Measurements from ENCODE around the gene MX1.

MX1 gene

DNA sequence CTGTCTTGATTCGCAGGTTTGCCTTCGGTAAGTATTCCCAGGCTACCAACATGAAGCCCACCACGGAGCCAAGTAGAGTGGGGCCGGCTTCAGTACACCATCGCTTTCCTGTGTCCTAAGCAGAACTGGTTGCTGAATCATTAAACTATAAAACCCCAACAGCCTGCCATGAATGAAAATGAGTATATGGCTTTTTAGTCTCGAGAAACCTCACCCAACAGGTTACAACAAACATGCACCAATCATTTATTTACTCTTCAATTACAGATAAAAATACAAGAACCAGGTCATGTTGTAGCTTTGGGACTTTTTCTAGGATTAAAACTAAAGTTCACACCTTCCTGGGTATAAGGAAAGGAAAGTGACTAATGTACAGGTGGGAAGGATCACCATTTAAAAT, 74.3 kb downstream of the MX1 start:
- no peak for DNase-seq

DNA sequence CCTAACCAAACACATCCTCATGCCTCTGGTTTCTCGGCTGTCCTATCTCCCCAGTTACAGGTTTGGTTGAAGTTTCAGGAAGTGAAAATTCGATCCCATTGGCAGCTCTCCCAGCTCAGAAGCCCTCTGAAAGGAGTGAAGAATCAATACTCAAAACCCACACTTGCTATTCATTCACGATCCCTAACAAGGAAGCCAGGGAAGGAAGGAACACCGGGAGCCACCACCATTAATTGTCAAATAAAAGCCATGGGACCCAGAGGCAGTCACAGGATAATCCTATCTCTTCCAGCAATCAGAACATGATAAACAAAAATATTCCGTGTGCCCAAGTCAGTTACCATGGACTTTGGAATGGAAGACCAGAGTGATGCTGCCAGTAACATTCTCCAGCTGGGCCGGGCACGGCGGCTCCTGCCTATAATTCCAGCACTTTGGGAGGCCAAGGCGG, 74.9 kb downstream of the MX1 start:
- DNase-seq: no peak

- DNase-seq: no peak
Observed at GRCh38 chr21:41501919-41502318, 75.9 kb downstream of the MX1 start.

DNA sequence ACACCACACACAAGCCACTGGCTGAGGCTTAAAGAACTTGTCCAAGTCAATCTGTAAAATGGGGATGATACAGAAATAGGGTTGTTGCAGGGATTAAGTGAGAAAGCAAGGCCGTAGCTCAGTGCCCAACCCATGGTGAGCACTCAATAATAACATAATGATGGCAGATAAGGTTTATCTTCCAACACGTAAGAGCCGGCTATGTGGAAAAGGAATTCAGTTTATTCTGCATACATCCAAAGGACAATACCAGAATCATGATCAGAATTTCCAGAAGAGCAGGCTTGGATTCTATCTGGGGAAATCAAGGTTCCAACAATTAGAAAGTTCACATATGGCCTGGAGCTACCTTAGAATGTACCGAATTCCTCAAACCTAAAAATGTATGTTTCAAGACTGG, 77.3 kb downstream of the MX1 start:
- no peak for DNase-seq

GRCh38 chr21:41504030-41504429, 78.0 kb downstream of the MX1 start:
- no peak for DNase-seq

GRCh38 chr21:41506005-41506594, 80.1 kb downstream of the MX1 start:
- no peak for DNase-seq

DNA sequence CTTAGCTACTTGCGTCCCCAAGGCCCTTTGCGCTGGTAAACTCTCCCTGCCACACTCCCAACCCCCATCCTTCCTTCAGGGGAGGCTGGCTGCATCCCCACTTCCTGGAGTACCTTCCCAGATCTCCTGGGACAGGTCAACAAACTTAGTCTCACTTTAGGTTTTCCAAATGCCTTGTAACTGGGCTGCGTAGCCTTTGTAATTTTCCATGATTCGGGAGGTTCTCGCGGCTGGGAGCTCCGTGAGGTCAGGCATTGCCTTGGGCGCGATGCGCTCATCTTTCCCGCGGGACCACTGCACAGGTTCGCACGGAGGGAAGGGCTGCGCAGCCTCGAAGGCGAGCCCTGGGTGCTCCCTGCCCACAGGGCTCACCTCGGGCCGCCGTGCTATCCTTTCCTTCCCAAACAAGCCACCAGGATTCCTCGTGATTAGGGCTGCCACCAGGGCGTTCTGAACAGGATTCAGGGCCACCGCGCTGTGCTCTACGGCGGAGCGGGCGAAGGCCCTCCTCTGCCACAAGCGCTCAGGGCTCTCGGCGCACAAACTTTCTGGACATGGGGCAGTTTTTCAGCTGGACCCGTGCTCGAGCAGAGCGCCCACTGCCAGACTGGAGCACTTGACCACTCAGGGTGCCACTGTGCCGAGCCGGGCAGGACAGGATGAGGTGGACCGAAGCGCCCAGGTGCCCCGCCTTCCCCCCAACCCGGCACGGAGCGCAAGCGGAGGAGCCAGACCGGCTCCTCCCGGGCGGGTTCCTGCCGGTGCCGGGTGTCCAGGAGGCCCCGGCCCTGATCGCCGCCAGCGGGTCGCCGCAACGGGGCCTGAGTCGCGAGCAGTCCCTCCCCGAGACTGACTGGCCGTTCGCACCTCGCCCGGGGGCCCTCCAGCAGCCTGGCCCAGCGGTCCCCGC, 80.8 kb downstream of the MX1 start:
- no peak for DNase-seq

DNA sequence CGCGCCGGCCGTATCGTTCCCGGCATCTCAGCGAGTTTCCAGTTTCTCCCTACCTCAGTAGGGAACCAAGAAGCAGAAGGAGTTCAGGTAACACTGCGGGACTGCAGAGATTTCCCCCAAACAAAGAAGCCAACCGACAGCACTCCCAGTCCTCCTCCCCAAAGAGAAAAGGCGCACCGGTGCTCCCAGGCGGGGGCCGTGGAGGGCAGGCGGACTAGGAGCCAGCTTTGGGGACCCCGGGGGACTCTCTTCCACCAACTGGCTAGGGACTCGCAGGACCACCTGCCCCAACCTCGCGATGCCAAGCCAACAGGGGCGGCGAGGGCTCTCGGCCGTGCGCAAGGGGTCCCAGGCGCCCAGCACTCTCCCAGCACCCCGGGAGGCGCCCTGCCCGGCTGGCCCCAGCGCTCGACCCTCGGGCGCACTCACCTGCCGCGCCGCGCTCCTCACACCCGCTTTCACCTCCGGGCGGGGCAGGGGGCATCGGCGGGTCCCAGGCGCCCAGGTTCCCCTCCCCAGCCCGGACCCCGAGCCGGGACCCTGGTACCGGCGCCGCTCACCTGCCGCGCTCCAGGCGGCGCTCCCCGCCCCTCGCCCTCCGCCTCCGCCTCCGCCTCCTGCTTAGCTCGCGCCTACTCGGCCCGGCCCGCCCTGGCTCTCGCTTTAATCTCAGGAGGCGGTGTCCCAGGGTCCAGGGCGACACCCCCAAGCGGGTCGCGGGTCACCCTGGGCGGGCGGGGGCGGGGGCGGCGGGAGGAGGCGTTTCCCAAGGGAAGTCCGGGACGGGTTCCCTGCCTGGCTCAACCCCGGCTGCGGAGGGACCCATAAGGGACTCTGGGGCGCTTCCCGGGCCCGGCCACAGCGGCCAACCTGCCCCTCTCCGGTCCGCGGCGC, 81.7 kb downstream of the MX1 start, which contains the start of gene TMPRSS2:
Gene TMPRSS2 (minus strand): TSS at position 638 of the 894 bp plus-strand sequence. CDS start 10,025 bp downstream, outside the sequence.
- DNase-seq: no peak

DNA sequence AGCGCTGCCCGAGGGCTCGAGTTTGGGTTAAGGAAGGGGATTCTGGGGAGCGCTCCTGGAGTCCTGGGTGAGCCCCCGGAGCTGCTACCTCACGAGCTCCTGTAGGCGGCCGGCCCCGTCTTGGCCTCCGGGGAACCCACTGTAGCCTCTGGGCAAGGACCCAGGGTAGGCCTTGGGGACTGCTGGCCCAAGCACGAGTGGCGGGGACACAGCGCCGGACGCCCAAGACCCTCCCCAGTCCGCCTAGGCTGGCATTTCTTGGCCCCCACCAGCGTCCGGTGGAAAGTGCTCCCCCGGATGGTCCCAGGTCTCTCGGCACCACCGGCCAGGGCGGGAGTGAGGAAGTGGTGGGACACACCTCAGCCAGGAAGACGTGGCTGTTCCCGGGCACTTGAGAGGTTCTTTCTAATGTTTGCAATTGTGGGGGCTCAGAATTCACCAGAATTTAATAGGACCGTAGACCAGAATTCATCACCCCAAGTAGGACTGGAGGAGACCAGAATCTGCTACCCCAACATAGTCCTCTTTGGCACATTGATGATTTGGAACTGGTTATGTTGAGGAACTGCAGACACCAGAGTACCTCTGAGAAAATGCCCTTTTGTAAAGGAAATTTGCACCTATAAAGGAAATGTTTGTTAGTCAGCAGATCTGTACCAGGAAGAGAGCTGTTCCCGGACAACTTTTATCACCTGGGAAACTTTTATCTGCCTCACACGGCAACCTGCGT, 82.5 kb downstream of the MX1 start:
- DNase-seq: no peak

Measured in stimulated activated CD8-positive, alpha-beta memory T cell treated with anti-CD3 and anti-CD28 coated beads, Interleukin-4, amount 100 ng/mL, for 48 hours (primary cell).